GM21515 (cell line): ENCODE data around the gene LENEP.

Experiments used
- ATAC-seq: cut with Tn5 transposase; IDR thresholded peaks from one replicate; pipeline ENCODE4 v1.9.1; 2021; ENCODE audit not compliant: unreplicated experiment

The LENEP gene

DNA sequence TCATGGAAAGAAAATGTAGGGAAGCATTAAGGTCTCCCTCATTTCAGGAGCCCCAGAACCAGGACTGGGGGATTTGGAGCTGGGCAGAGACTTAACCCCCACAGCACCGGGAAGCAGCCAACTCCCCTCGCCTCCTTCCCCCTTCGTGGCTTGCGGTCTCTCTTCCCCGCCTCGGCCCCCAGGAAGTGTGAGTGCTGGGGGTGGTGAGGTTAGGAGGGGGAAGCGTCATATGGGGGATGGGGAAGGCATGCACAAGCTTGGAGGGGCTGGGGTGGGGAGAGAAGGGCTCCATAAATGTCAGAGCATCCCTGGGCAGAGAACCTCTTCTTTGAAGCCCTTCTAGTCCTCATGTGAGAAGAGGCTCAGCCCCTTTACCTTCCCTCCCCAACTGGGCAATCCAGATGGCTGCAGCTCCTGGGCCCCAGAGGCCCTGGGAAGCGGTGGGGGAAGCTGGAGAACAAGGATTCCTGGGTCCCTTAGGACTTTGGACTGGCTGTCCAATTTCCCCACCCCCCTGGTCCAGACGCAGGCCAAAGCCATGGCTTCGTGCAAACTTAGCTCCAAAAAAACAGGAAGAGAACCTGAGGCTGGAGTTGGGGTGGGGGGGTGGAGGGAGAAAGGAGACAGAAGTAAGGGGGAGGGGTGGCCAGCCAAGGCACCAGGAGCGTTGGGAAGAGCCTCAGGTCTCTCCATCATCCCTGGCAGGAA, 17.0 kb downstream of the LENEP start:
- no peak for ATAC-seq

DNA sequence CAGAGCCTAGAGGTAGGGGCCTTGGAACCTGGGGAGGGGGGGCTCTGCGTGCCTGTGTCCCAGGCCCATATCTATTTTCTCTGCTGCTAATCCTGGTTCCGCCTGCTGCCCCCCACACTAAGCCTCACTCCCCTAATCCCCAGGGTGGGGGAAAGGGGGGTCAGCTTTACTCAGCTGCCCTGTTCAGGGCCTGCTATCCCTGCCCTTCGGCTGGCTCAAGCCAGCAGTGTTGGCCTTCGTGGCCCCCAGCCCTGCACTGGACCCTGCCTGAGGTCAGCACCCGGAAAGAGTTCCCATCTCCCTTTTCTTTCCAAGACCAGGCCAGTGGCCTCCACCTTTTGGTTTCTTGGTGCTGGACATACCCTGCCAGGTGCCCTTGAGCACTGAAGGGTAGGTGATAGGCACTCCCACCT, 17.6 kb downstream of the LENEP start:
- ATAC-seq, result no peak

GRCh38 chr1:155011437-155012025, 18.1 kb downstream of the LENEP start:
- ATAC-seq, result no peak

- ATAC-seq, result no peak
These were observed 18.7 kb downstream of the LENEP start for GRCh38 chr1:155012026-155012546.

DNA sequence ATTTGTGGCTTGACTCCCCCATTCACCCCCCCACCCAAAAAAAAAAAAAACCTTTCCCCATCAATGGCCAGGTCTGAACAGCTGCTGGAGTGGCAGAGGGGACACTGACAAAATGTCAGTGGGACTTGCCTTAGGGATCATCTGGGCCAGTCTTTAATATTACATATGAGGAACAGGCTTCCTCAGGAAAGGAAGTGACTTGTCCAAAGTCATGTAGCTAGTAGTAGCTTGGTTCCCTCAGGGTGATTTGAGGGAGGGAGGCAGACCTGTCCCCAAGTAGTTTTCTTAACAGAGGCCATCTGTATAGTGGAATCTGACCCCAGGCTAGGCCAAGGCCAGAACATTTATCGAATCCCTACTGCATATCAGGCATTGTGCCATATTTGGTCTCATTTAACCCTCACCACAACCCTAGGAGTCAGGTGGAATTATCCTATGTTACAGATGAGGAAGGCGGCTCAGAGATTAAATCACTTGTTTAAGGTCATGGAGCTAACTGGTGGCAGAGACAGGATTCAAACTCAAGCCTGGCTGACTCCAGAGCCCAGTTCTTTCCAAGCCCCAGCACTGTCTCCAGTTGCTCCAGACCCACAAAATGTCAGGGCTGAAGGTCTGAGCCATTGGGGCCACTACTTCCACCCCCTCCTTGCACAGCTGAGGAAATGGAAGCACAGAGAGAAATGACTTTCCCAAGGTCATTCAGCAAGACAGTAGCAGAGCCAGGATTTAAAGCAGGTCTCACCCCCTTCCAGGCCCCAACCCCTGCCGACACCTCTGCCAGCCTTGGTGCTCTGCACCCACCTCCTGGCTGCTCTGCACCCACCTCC, 19.6 kb downstream of the LENEP start:
- no peak for ATAC-seq

DNA sequence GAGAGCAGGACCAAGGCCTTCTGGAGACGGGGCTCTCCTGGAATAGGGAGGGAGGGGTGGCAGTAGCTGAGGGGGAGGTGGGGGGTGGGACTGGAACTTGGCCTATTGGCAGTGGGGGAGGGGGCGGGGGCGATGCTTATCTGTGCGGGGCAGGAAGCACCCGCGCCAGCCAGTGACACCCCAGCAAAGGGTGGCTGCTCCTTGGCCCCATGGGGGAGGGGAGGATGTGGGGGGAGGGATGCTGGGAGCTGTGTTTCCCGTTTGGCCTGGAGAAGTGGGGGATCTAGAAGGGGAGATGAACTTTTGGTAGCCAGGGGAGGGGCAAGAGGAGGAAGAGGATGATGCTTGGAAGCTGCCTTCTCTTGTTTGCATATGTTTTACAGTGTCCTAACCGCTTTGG, 20.2 kb downstream of the LENEP start:
- no peak for ATAC-seq

DNA sequence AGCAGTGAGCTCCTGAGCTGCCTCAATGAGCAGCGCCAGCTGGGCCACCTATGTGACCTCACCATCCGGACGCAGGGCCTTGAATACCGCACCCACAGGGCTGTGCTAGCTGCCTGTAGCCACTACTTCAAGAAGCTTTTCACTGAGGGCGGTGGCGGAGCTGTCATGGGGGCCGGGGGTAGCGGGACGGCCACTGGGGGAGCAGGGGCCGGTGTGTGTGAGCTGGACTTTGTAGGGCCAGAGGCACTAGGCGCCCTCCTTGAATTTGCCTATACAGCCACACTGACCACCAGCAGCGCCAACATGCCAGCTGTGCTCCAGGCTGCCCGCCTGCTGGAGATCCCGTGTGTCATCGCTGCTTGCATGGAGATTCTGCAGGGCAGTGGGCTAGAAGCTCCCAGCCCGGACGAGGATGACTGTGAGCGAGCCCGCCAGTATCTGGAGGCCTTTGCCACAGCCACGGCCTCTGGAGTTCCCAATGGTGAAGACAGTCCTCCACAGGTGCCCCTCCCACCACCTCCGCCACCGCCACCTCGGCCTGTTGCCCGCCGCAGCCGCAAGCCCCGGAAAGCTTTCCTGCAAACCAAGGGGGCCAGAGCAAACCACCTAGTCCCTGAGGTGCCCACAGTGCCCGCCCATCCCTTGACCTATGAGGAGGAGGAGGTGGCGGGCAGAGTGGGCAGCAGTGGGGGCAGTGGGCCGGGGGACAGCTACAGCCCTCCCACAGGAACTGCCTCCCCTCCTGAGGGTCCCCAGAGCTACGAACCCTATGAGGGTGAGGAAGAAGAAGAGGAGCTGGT, 21.5 kb downstream of the LENEP start:
- ATAC-seq, result no peak

DNA sequence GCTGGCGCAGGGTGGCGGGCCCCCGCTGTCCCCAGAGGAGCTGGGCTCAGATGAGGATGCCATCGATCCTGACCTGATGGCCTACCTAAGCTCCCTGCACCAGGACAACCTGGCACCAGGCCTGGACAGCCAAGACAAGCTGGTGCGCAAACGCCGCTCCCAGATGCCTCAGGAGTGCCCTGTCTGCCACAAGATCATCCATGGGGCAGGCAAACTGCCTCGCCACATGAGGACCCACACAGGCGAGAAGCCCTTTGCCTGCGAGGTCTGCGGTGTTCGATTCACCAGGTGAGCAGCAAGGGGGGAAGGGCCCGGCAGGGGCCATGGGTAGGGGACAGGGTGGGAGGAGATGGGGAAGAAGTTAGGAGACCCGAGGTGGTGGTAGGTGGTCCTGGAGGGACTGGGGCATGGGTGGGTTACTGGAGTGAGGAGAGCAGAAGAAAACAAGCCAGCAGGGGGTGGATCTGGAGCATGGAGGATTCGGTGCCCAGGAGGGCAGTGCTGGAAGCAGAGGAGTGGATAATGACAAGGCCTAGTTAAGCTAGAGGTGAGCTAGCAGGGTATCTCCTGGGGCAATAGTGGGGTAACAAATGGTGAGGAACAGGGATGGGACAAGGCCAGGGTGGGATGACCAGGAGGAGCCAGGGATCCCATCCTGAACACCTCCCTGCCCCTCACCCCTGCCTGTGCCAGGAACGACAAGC, 22.3 kb downstream of the LENEP start:
- ATAC-seq, result no peak

DNA sequence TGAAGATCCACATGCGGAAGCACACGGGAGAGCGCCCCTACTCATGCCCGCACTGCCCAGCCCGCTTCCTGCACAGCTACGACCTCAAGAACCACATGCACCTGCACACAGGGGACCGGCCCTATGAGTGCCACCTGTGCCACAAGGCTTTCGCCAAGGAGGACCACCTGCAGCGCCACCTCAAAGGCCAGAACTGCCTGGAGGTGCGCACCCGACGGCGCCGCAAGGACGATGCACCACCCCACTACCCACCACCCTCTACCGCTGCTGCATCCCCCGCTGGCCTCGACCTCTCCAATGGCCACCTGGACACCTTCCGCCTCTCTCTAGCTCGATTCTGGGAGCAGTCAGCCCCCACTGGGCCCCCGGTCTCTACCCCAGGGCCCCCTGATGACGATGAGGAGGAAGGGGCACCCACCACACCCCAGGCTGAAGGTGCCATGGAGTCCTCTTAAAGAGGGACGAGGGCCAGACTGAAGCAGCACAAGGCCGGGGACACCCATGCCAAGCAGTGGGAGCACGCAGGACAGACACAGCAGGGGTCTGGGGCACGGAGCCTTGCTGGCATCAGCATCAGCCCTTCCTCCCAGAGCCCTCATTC, 22.9 kb downstream of the LENEP start:
- no peak for ATAC-seq

GRCh38 chr1:155017041-155017945, 23.9 kb downstream of the LENEP start:
- peak; percentile 56 for ATAC-seq

GRCh38 chr1:155017946-155018316, 24.5 kb downstream of the LENEP start:
- no peak for ATAC-seq

DNA sequence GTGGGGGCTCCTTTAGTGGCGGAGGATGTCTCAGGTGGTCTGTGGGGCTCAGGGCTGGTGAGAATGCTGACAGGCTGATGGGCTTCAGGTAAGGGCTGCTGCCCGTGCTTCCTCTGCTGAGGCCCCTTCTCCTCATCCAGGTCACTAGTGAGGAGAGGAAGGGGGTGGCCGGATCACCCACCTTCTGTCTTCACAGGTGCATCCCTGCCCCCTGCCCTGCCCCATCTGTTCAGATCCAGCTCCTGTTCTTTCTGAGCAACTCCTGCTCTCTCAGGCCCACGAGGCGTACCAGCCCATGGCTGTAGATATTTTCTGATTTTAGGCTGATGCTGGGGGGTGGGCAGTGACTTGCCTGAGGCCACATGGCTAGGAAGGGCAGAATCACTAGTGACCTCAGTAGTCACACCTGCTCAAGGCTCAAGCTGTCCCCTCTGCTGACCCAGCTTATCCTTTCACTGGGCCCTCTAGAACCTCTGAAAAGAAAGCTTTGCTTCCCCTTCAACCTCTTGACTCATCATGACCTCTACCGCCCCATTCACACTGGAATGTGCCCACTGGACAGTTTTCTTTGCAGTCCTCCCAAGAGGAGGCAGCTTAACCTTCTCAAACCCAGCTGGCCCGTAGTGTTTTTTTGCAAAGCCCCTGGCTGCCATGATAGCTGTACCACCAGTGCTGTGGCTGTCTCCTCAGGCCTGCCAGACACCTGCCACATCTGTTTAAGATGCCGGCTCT, 25.4 kb downstream of the LENEP start:
- no peak for ATAC-seq

DNA sequence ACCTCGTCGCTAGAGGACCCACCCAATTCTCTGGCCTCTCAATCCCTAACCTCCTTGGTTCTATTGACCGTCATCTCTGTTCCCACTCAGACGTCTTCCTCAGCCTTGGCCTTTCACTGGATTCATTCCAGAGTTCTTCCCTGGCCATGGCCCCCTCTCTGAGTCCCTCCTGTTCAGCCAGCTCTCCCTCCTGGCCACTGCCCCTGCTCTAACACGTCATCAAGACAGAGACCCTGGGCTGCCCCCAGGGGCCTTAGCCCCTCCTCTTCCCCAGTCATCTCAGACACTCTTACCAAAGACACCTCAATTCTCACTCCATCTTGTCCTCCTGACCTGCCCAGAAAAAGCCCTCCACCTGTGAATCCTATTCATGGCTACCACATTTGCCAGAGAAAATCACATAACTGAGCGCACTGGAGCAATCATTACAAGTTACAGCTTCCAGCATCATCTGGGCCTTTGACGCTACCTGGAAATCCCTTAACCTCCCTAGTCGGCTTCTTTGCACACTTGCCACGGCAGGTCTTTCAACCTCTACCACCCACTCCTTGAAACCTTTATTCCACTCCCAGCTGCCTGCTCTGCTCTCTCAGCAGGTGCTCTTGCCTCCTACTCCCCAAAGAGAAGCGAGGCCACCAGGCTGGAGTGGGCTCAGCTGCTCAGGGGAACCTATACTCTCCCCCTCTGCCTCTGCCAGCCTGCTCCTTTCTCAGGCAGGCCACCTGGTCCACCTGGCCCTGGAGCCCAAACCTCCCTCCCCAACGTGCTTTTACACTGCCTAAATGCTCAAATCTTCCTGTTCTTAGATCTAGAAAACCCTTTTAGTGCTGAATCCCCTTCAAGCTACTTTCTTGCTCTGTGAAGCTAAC, 26.2 kb downstream of the LENEP start:
- no peak for ATAC-seq

GRCh38 chr1:155022136-155022926, 28.9 kb downstream of the LENEP start:
- ATAC-seq, result no peak

GRCh38 chr1:155022927-155023236, 29.5 kb downstream of the LENEP start:
- ATAC-seq, result no peak

DNA sequence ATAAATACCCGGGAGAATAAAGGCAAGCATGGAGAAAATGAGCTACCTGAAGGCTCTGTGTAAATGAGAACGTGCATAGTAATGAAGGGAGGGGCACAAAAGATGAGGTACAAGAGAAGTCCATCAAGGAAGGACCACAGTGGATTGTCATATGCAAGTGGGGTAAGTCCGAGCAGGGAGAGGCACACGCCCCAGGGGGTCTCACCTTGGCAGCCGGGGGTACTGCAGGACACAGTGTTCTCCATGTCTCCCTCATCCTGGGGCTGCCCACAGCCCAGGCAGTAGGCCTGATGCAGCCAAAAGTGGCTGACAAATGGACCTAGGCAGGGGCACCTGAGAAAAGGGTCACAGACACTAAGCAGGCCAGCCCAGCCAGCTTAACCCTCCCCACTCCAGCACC, 30.2 kb downstream of the LENEP start:
- no peak for ATAC-seq

DNA sequence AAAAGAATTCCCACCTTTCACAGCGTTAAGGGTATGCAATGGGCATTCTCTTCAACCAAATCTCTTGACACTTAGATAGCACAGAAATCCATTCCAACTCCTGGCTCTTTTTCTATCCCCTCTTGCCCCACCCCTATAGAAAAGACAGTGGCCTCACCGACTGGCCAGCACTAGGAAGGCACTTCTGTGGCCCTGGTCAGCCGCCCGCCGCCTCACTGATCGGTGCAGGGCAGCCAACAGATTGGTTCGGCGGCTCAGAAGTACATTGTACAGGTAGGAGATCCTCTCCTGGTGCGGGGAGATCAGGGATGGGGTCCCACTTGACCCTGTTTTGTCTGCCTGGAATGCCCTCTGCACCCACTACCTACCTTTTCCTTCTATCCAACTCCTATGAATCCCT, 30.9 kb downstream of the LENEP start:
- no peak for ATAC-seq
